GM18507 (cell line): ENCODE measurements around the gene CAPN2.
"Not testable (repeated sequence)": the region's sequence is repeated elsewhere in the genome, so short reads cannot be mapped to it uniquely, and the experiment has no call there.

Experiments
- DNase-seq: peaks from one replicate; pipeline ENCODE4 v3.0.0; 2011; ENCODE audit warnings: low read depth; ENCODE audit not compliant: insufficient read length; ENCODE audit errors: extremely low spot score
- FAIRE-seq: peaks from 2 replicates; lab custom pipeline; 2011; peaks lifted over from hg19 to GRCh38; lab: Jason Lieb, UNC

CAPN2 gene

DNA sequence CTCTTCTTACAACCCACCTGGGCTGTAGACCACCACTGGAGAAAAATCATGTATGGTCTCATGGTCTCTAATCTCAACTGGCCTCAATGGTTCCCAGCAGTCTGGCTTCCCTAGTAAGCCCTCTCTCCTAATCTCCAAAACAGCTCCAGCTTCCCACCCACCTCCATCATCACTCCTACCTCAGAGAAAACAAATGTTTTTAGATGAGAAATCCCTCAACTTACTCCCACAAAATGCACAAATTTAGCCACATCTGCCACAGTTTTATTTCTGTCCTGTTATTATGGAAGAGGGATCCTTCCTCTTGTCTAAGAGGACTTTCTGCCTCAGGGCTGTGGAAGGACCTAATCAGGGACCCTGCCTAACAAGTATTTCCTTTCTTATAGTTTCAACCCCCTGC is 101.3 kb downstream of the CAPN2 start:
- no peak for FAIRE-seq
- DNase-seq, result no peak

GRCh38 chr1:223815020-223815853 is 102.9 kb downstream of the CAPN2 start:
- FAIRE-seq (no peak), DNase-seq (no peak)

GRCh38 chr1:223815865-223816264 is 103.5 kb downstream of the CAPN2 start:
- DNase-seq, result no peak
- no peak for FAIRE-seq

GRCh38 chr1:223817265-223817664 is 104.9 kb downstream of the CAPN2 start:
- not testable (repeated sequence) for FAIRE-seq, DNase-seq

- no peak for FAIRE-seq
- no peak for DNase-seq
Measured at GRCh38 chr1:223819730-223820514, 107.6 kb downstream of the CAPN2 start.

DNA sequence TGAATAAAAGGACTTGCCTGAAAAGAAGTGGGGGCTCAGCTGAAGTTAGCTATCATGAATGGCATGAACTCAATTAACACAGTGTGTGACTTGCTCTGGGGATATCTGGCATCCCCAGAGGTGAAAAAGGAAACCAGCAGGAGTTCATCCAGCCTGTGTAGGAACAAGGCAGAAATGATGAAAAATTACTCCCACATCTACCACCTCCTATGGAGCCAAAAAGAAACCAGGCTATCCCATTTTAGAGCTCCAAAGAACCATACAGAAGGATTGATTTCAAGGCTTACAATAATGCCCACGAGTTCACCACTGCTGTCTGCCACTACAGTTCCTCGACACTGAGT is 108.1 kb downstream of the CAPN2 start:
- FAIRE-seq, result no peak

GRCh38 chr1:223820971-223821370 is 108.6 kb downstream of the CAPN2 start:
- DNase-seq (no peak), FAIRE-seq (no peak)

More for the DNA sequence above, 108.1 kb downstream of the CAPN2 start:
- no peak for DNase-seq

DNA sequence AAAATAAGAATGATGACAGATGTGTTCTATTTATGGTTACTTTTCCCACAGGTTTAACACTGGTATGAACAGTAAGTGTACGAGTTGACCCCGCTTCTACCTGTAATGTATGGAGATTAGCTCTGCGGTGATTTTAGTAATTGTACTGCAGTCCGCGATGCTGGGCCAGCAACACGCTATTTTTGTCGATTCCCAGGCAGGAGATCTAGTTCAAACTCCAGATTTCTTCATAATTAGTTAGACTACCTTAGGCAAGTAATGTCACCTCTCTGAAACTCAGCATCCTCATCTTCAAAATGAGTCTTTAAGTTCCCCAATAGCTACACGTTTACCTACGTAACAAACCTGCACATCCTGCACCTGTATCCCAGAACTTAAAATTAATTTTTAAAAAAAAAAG is 111.9 kb downstream of the CAPN2 start:
- DNase-seq (no peak), FAIRE-seq (no peak)

- FAIRE-seq (no peak), DNase-seq (no peak)
Measured at GRCh38 chr1:223824712-223825111, 112.4 kb downstream of the CAPN2 start.
